ENCODE data around the gene EGFR. TPM values are rescaled to one million over a fixed set of nuclear protein-coding genes. Genes with fewer than 3 reads are reported as not detected.

EGFR gene
- polyA plus RNA-seq, 1 of the 3 experiments (the other 2 are of a cell fraction) = 37.6 TPM

GRCh38 chr7:55080000-55080623, 61.3 kb downstream of the EGFR start:
- ChIA-PET POLR2A (no interaction called here), CTCF (interaction anchor here (0.9 to 3.5 kb wide), 5 partner anchors 10 to 306 kb away, joined by 3 to 23 read pairs (median 3); no protein-coding TSS in a partner anchor)
- Histone ChIP-seq H3F3A (replicated peaks; ENCODE audit: insufficient read depth) (peaks cover 20% of the 10 kb centered on the region), H3K27me3 (ENCODE audit: insufficient read depth) (no peaks in the 10 kb centered on the region), H3K36me3 (replicated peaks in 1 of 2; ENCODE audit: control insufficient read depth in 1 of 2, insufficient read depth in 2 of 2, low read length in 1 of 2) (peaks cover 3 to 24% of the 10 kb centered on the region in 2 experiments), H3K4me2 (no peak overlapping the region), H2AFZ (ENCODE audit: low read depth) (no peak overlapping the region), H3K9me2 (no peaks in the 10 kb centered on the region), H3K79me2 (ENCODE audit: insufficient read depth) (peaks cover 99% of the 10 kb centered on the region), H3K4me3 (ENCODE audit: low read depth in 2 of 2, low read length in 1 of 2) (no peak overlapping the region), H3K9ac (no peak overlapping the region), H3K4me1 (ENCODE audit: control insufficient read depth in 1 of 2, insufficient read depth in 2 of 2, low read depth in 1 of 2, low read length in 1 of 2) (peaks cover 35 to 48% of the 10 kb centered on the region in 2 experiments), H3K27ac (ENCODE audit: low read depth in 2 of 2, low read length in 1 of 2) (peak overlapping the region; percentile 46 to 84; a peak in 3 of 4 replicates), H3K9me3 (no peaks in the 10 kb centered on the region), H4K20me1 (ENCODE audit: insufficient read depth) (no peaks in the 10 kb centered on the region; the same call in 1 of the 2 replicates)
- TF ChIP-seq TCF12 (IDR thresholded peaks at IDR 0.05) = peak; percentile 81
- TF ChIP-seq PBX3 (IDR thresholded peaks at IDR 0.05) = peak; percentile 51
- no peak for TF ChIP-seq EP300 (IDR thresholded peaks at IDR 0.05; ENCODE audit: borderline replicate concordance in 1 of 2, low read depth in 1 of 2, low read length in 1 of 2)
- no peak for DNase-seq

- H3K9me3 ChIP-seq = no peaks in the 10 kb centered on the region
- peak overlapping the region in 1 of 2 experiments; percentile 27; a peak in 1 of 4 replicates for H3K4me3 ChIP-seq (ENCODE audit: low read depth in 2 of 2, low read length in 1 of 2)
- TF ChIP-seq PBX3 (IDR thresholded peaks at IDR 0.05) = peak; percentile 36; the same call in 1 of the 2 replicates
- peak; percentile 37; the same call in 1 of the 2 replicates for TF ChIP-seq TCF12 (IDR thresholded peaks at IDR 0.05)
- TF ChIP-seq NRF1 (IDR thresholded peaks at IDR 0.05; ENCODE audit: low read depth, low read length) = no peak
- no peak for TF ChIP-seq USF1 (IDR thresholded peaks at IDR 0.05; ENCODE audit: borderline replicate concordance, low read depth)
- no peak for TF ChIP-seq RAD21 (IDR thresholded peaks at IDR 0.05; ENCODE audit: low read length)
- no peak for TF ChIP-seq RXRA (IDR thresholded peaks at IDR 0.05; ENCODE audit: borderline replicate concordance, low read depth)
- 42% methylated on average over 7 of the region's 7 CpGs for WGBS (ENCODE audit: low lambda C conversion rate)
- ChIA-PET POLR2A (no interaction called here), CTCF (interaction anchor here (0.9 to 3.5 kb wide), 4 partner anchors 10 to 307 kb away, joined by 3 to 23 read pairs (median 4); no protein-coding TSS in a partner anchor)
- no peaks in the 10 kb centered on the region; the same call in 1 of the 2 replicates for H4K20me1 ChIP-seq (ENCODE audit: insufficient read depth)
- no peak overlapping the region for H3K9ac ChIP-seq
- H3K27me3 ChIP-seq (ENCODE audit: insufficient read depth) = no peaks in the 10 kb centered on the region
- peaks cover 3 to 14% of the 10 kb centered on the region in 2 experiments for H3K36me3 ChIP-seq (replicated peaks in 1 of 2; ENCODE audit: control insufficient read depth in 1 of 2, insufficient read depth in 2 of 2, low read length in 1 of 2)
- peak overlapping the region; percentile 46 to 84; a peak in 3 of 4 replicates for H3K27ac ChIP-seq (ENCODE audit: low read depth in 2 of 2, low read length in 1 of 2)
- H3F3A ChIP-seq (replicated peaks; ENCODE audit: insufficient read depth) = peaks cover 30% of the 10 kb centered on the region
- peak; percentile 51 for DNase-seq
- no peaks in the 10 kb centered on the region for H3K9me2 ChIP-seq
- peak overlapping the region; percentile 61 for H3K4me2 ChIP-seq
- peaks cover 95% of the 10 kb centered on the region for H3K79me2 ChIP-seq (ENCODE audit: insufficient read depth)
- H3K4me1 ChIP-seq (ENCODE audit: control insufficient read depth in 1 of 2, insufficient read depth in 2 of 2, low read depth in 1 of 2, low read length in 1 of 2) = peaks cover 41 to 50% of the 10 kb centered on the region in 2 experiments
- H2AFZ ChIP-seq (ENCODE audit: low read depth) = no peak overlapping the region
These were observed 62.3 kb downstream of the EGFR start for GRCh38 chr7:55081068-55081467.

Measured in SK-N-SH (cell line).